B cell (primary cell): Measurements from ENCODE around the gene GRIN3A. TPM values are rescaled to one million over a fixed set of nuclear protein-coding genes. Genes with fewer than 3 reads are reported as not detected.

ENCODE experiments used
- ATAC-seq: fragments of 200-7000 bp; cut with Tn5 transposase; one replicate; pipeline ENCODE4 v1.10.0; 2021; ENCODE audit warnings: low read depth, mild to moderate bottlenecking, moderate number of reproducible peaks, moderate library complexity
- CTCF ChIA-PET: fragments of 350-600 bp; sonication (Branson Sonifier 250); formaldehyde crosslinking; loops from one replicate; lab custom pipeline; 2021; ENCODE audit warnings: antibody characterized with exemption, inconsistent platforms; lab: Charles Lee
- POLR2A ChIA-PET: fragments of 350-600 bp; sonication (Branson Sonifier 250); formaldehyde crosslinking; loops from one replicate; lab custom pipeline; 2021; ENCODE audit warnings: antibody characterized with exemption; lab: Charles Lee
- DNase-seq: peaks from one replicate; pipeline ENCODE4 v3.0.0; 2013
- H2AFZ ChIP-seq: 2 replicates; pipeline ENCODE4 v1.6.1; 2012; ENCODE audit warnings: mild to moderate bottlenecking, low read depth, low read length; ENCODE audit not compliant: insufficient read depth, poor library complexity, severe bottlenecking
- H3K27ac ChIP-seq, 2 donors: 1 replicate in 1 of 2; 2 replicates in 1 of 2; pipeline ENCODE4 v1.5.1; 2012 to 2013; ENCODE audit warnings: low read length in 2 of 2, mild to moderate bottlenecking in 2 of 2, moderate library complexity in 1 of 2
- H3K27me3 ChIP-seq, 4 experiments: fragments of 200-600 bp in 1 of 4; sonication (generic) in 1 of 4; replicated peaks in 1 of 4; 1 replicate in 2 of 4; 2 replicates in 2 of 4; pipeline versions ENCODE4 v1.6.1 to v1.7.0; 2013 to 2016; ENCODE audit warnings: low read length in 3 of 4, mild to moderate bottlenecking in 2 of 4, mixed read lengths in 1 of 4, moderate library complexity in 1 of 4; ENCODE audit not compliant: insufficient read depth in 4 of 4, control insufficient read depth in 3 of 4; ENCODE audit errors: control extremely low read depth in 1 of 4
- H3K36me3 ChIP-seq, 2 experiments: replicated peaks in 1 of 2; 1 replicate in 1 of 2; 2 replicates in 1 of 2; pipeline versions ENCODE4 v1.6.1 to v1.7.1; 2013; ENCODE audit warnings: low read length in 1 of 2; ENCODE audit not compliant: insufficient read depth in 2 of 2, control insufficient read depth in 1 of 2; ENCODE audit errors: control extremely low read depth in 1 of 2, extremely low read depth in 1 of 2
- H3K4me1 ChIP-seq, 2 donors: fragments of 200-600 bp in 1 of 2; sonication (generic) in 1 of 2; 1 replicate in 1 of 2; 2 replicates in 1 of 2; pipeline versions ENCODE4 v1.5.1 to v1.6.1; 2013 to 2017; ENCODE audit warnings: low read length in 2 of 2; ENCODE audit not compliant: control insufficient read depth in 2 of 2, insufficient read depth in 2 of 2
- H3K4me2 ChIP-seq: replicated peaks from 2 replicates; pipeline ENCODE3; 2012; ENCODE audit warnings: mild to moderate bottlenecking, low read depth, low read length; ENCODE audit not compliant: poor library complexity, severe bottlenecking
- H3K4me3 ChIP-seq, 5 experiments: fragments of 200-600 bp in 1 of 5; sonication (generic) in 1 of 5; 1 replicate in 3 of 5; 2 replicates in 2 of 5; pipeline versions ENCODE4 v1.5.1 to v1.7.0; 2011 to 2016; ENCODE audit warnings: low read length in 4 of 5, mild to moderate bottlenecking in 4 of 5, low read depth in 2 of 5, control low read depth in 1 of 5, moderate library complexity in 1 of 5; ENCODE audit not compliant: insufficient read depth in 1 of 5; ENCODE audit errors: control extremely low read depth in 1 of 5, extremely low read depth in 1 of 5
- H3K79me2 ChIP-seq: fragments of 200-600 bp; sonication (generic); one replicate; pipeline ENCODE4 v1.6.0; 2016; ENCODE audit warnings: low read length; ENCODE audit not compliant: control insufficient read depth, insufficient read depth
- H3K9ac ChIP-seq: fragments of 200-600 bp; sonication (generic); 2 replicates; pipeline ENCODE4 v1.6.1; 2017; ENCODE audit warnings: mild to moderate bottlenecking, low read length, moderate library complexity
- H3K9me3 ChIP-seq, 3 donors: one replicate each; pipeline versions ENCODE4 v1.6.1 to v1.7.1; 2013; ENCODE audit warnings: low read length in 2 of 3; ENCODE audit not compliant: control insufficient read depth in 2 of 3, insufficient read depth in 1 of 3; ENCODE audit errors: control extremely low read depth in 1 of 3
- H4K20me1 ChIP-seq: 2 replicates; pipeline ENCODE4 v1.6.0; 2012; ENCODE audit warnings: mild to moderate bottlenecking, low read length; ENCODE audit not compliant: insufficient read depth, control insufficient read depth, poor library complexity, severe bottlenecking
- H3K27ac Mint-ChIP-seq: one replicate; pipeline ENCODE4 v1.8.0; 2021; ENCODE audit warnings: mixed read lengths
- H3K27me3 Mint-ChIP-seq: one replicate; pipeline ENCODE4 v1.8.0; 2021; ENCODE audit warnings: mixed read lengths
- H3K4me1 Mint-ChIP-seq: one replicate; pipeline ENCODE4 v1.8.0; 2021; ENCODE audit warnings: mixed read lengths
- H3K4me3 Mint-ChIP-seq: one replicate; pipeline ENCODE4 v1.8.0; 2021; ENCODE audit warnings: mixed read lengths
- H3K9me3 Mint-ChIP-seq: one replicate; pipeline ENCODE4 v1.8.0; 2022; ENCODE audit warnings: mixed read lengths; ENCODE audit not compliant: insufficient read depth
- CTCF ChIP-seq: fragments of 200-600 bp; IDR thresholded peaks from one replicate; pipeline ENCODE4 v1.8.0; 2022; ENCODE audit warnings: antibody characterized with exemption, mild to moderate bottlenecking
- EZH2 ChIP-seq: IDR thresholded peaks from 2 replicates; pipeline ENCODE4 v1.6.1; 2012; ENCODE audit warnings: borderline replicate concordance, low read depth, mild to moderate bottlenecking, moderate library complexity, low read length; ENCODE audit not compliant: insufficient read depth, poor library complexity, severe bottlenecking
- WGBS: methylation state at CpG from one replicate; pipeline ENCODE4 v1.1.5; 2013; ENCODE audit warnings: missing lambda C conversion rate; ENCODE audit not compliant: insufficient coverage; 5-methylcytosine and 5-hydroxymethylcytosine counted together
- intact Hi-C: fragments of 100-400 bp; cut with micrococcal nuclease; formaldehyde crosslinking; loops from one replicate; pipeline ENCODE4 v1.10.0; 2022
- polyA plus RNA-seq: library from polyadenylated mRNA; depleted of rRNA; stranded (reverse); fragments of >200 nt; gene quantifications from 2 replicates; pipeline ENCODE4 v1.2.3, GENCODE V29; 2012
- total RNA-seq, 2 donors: library from RNA; stranded (reverse); fragments of 120-200 nt in 1 of 2; gene quantifications; 1 replicate in 1 of 2; 2 replicates in 1 of 2; pipeline versions ENCODE4 v1.2.3 to v1.2.4, GENCODE V29; 2013 to 2022

GRIN3A gene
- total and polyA plus RNA-seq, 2 donors (not counting 1 experiment from before 2014, with no cell fraction given) = not detected

GRCh38 chr9:101778332-101778731 is 39.9 kb upstream of the GRIN3A start:
- Histone ChIP-seq H3K36me3 (no peaks in the 10 kb centered on the region), H3K79me2 (no peaks in the 10 kb centered on the region), H2AFZ (no peak overlapping the region), H3K9ac (no peak overlapping the region), H3K4me2 (no peak overlapping the region), H3K4me3 (no peak overlapping the region), H3K4me1 (no peaks in the 10 kb centered on the region), H3K27me3 (no peaks in the 10 kb centered on the region), H3K27ac (no peak overlapping the region), H3K9me3 (no peaks in the 10 kb centered on the region), H4K20me1 (no peaks in the 10 kb centered on the region)
- Mint-ChIP-seq H3K27ac (no peak overlapping the region), H3K27me3 (no peaks in the 10 kb centered on the region), H3K4me3 (no peak overlapping the region), H3K9me3 (no peaks in the 10 kb centered on the region), H3K4me1 (no peaks in the 10 kb centered on the region)
- ChIA-PET CTCF (no interaction called here), POLR2A (no interaction called here)
- no peak for TF ChIP-seq EZH2
- no peak for TF ChIP-seq CTCF
- DNase-seq = no peak
- intact Hi-C loops = no loop called here
- no peak for ATAC-seq
- 72% methylated on average over 3 of the region's 4 CpGs for WGBS

GRCh38 chr9:101764472-101764871 is 26.0 kb upstream of the GRIN3A start:
- DNase-seq (no peak), ATAC-seq (no peak)
- Mint-ChIP-seq H3K27ac (no peak overlapping the region), H3K4me3 (no peak overlapping the region), H3K4me1 (no peaks in the 10 kb centered on the region), H3K9me3 (no peaks in the 10 kb centered on the region), H3K27me3 (no peaks in the 10 kb centered on the region)
- no peak overlapping the region for H3K27ac ChIP-seq
- H3K36me3 ChIP-seq = no peaks in the 10 kb centered on the region
- ChIA-PET POLR2A (no interaction called here), CTCF (no interaction called here)
- H4K20me1 ChIP-seq = no peaks in the 10 kb centered on the region
- no peak overlapping the region for H2AFZ ChIP-seq
- H3K4me1 ChIP-seq = no peaks in the 10 kb centered on the region
- H3K79me2 ChIP-seq = no peaks in the 10 kb centered on the region
- H3K27me3 ChIP-seq = no peaks in the 10 kb centered on the region
- no peak overlapping the region for H3K9ac ChIP-seq
- TF ChIP-seq CTCF (no peak), EZH2 (no peak)
- H3K4me3 ChIP-seq = no peak overlapping the region
- H3K9me3 ChIP-seq = no peaks in the 10 kb centered on the region
- intact Hi-C loops = no loop called here
- no CpG with 5 or more reads among the region's 3 CpGs for WGBS
- no peak overlapping the region for H3K4me2 ChIP-seq
